Left kidney (tissue), 2 donors: ENCODE data around the gene PRPF19. TPM values are rescaled to one million over a fixed set of nuclear protein-coding genes. Genes with fewer than 3 reads are reported as not detected.
"Not testable (repeated sequence)": the region's sequence is repeated elsewhere in the genome, so short reads cannot be mapped to it uniquely, and the experiment has no call there.

Experiments used
- DNase-seq: peaks from one replicate; pipeline ENCODE4 v3.0.0-alpha.2; 2013
- polyA plus RNA-seq: library from polyadenylated mRNA; unstranded; fragments of 120-200 nt; gene quantifications from one replicate; pipeline ENCODE4 v1.2.1, GENCODE V29; 2013; ENCODE audit not compliant: insufficient read length

The PRPF19 gene
- polyA plus RNA-seq, 1 donor, result 127 TPM

- DNase-seq, result not testable (repeated sequence)
Observed at GRCh38 chr11:60909680-60910280, 3.4 kb upstream of the PRPF19 start.

GRCh38 chr11:60908803-60909202, 2.4 kb upstream of the PRPF19 start:
- no peak for DNase-seq

GRCh38 chr11:60905551-60906113, 753 bp downstream of the PRPF19 start:
- DNase-seq, result no peak

- no peak for DNase-seq
Observed at GRCh38 chr11:60905047-60905446, 1.3 kb downstream of the PRPF19 start.

GRCh38 chr11:60902625-60903024, 3.8 kb downstream of the PRPF19 start:
- DNase-seq, result no peak

GRCh38 chr11:60900673-60901404, 5.5 kb downstream of the PRPF19 start:
- no peak for DNase-seq

- no peak for DNase-seq
Observed at GRCh38 chr11:60899977-60900376, 6.4 kb downstream of the PRPF19 start.

- no peak for DNase-seq
Observed at GRCh38 chr11:60899046-60899936, 7.1 kb downstream of the PRPF19 start.

GRCh38 chr11:60897496-60897895, 8.9 kb downstream of the PRPF19 start:
- no peak for DNase-seq

GRCh38 chr11:60895687-60896086, 10.7 kb downstream of the PRPF19 start:
- DNase-seq, result no peak

GRCh38 chr11:60891103-60891741, 15.2 kb downstream of the PRPF19 start:
- no peak for DNase-seq

GRCh38 chr11:60890696-60891095, 15.7 kb downstream of the PRPF19 start:
- DNase-seq, result no peak

GRCh38 chr11:60889869-60890311, 16.5 kb downstream of the PRPF19 start:
- DNase-seq, result no peak

GRCh38 chr11:60887556-60887955, 18.8 kb downstream of the PRPF19 start:
- DNase-seq, result no peak

- no peak for DNase-seq
Observed at GRCh38 chr11:60880643-60881282, 25.6 kb downstream of the PRPF19 start.

- no peak for DNase-seq
Observed at GRCh38 chr11:60879971-60880588, 26.3 kb downstream of the PRPF19 start.

- DNase-seq, result no peak
Observed at GRCh38 chr11:60879104-60879503, 27.3 kb downstream of the PRPF19 start.

GRCh38 chr11:60878245-60879101, 27.9 kb downstream of the PRPF19 start:
- DNase-seq, result no peak

- DNase-seq, result no peak
Observed at GRCh38 chr11:60876168-60876485, 30.3 kb downstream of the PRPF19 start.
